ENCODE results near the gene RBL1.
"Not testable (repeated sequence)": the region's sequence is repeated elsewhere in the genome, so short reads cannot be mapped to it uniquely, and the experiment has no call there.

Gene RBL1

DNA sequence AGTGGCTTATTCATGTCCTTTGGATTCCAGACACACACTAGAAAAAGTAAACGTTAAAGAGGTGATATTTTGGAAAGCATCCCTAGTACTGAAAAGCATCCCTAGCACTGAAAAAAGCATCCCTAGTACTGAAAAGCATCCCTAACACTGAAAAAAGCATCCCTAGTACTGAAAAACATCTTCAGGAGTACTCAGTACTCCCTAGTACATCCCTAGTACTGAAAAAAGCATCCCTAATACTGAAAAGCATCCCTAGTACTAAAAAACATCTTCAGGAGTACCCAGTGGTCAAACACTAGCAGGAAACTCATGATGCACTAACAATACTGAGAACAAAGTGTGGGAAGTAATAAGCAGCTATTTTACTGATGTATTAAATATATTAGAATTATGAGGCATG, 98.7 kb downstream of the RBL1 start:
- H3K27ac ChIP-seq = no peak overlapping the region
- TF ChIP-seq, protein P1, sequence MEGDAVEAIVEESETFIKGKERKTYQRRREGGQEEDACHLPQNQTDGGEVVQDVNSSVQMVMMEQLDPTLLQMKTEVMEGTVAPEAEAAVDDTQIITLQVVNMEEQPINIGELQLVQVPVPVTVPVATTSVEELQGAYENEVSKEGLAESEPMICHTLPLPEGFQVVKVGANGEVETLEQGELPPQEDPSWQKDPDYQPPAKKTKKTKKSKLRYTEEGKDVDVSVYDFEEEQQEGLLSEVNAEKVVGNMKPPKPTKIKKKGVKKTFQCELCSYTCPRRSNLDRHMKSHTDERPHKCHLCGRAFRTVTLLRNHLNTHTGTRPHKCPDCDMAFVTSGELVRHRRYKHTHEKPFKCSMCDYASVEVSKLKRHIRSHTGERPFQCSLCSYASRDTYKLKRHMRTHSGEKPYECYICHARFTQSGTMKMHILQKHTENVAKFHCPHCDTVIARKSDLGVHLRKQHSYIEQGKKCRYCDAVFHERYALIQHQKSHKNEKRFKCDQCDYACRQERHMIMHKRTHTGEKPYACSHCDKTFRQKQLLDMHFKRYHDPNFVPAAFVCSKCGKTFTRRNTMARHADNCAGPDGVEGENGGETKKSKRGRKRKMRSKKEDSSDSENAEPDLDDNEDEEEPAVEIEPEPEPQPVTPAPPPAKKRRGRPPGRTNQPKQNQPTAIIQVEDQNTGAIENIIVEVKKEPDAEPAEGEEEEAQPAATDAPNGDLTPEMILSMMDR (conservative IDR thresholded peaks at IDR 0.05) = no peak
- no peak for TF ChIP-seq ZFX (IDR thresholded peaks at IDR 0.05)

DNA sequence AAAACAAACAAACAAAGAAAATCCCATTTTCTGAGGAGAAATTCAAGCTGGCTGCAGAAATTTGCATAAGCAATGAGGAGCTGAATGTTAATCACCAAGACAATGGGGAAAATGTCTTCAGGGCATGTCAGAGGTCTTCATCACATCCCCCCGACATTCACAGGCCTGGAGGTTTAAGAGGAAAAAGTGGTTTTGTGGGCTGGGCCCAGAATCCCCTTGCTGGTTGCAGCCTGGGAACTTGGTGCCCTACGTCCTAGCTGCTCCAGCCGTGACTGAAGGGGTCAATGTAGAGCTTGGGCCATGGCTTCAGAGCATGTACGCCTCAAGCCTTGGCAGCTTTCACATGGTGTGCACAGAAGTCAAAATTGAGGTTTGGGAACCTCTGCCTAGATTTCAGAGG, 101.6 kb downstream of the RBL1 start:
- not testable (repeated sequence) for H3K27ac ChIP-seq

DNA sequence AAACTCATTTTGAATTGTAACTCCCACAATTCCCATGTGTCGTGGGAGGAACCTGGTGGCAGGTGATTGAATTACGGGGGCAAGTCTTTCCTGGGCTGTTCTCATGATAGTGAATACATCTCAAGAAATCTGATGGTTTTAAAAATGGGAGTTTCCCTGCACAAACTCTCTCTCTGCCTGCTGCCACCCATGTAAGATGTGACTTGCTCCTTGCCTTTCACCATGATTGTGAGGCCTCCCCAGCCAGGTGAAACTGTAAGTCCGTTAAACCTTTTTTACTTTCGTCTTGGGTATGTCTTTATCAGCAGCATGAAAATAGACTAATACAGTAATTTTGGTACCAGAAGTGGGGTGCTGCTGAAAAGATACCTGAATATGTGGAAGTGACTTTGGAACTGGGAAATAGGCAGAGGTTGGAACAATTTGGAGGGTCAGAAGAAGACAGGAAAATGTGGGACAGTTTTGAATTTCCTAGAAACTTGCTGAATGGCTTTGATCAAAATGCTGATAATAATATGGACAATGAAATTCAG, 102.9 kb downstream of the RBL1 start:
- TF ChIP-seq, protein P1 (conservative IDR thresholded peaks at IDR 0.05) = no peak
- TF ChIP-seq ZFX (IDR thresholded peaks at IDR 0.05) = no peak
- no peak overlapping the region for H3K27ac ChIP-seq

DNA sequence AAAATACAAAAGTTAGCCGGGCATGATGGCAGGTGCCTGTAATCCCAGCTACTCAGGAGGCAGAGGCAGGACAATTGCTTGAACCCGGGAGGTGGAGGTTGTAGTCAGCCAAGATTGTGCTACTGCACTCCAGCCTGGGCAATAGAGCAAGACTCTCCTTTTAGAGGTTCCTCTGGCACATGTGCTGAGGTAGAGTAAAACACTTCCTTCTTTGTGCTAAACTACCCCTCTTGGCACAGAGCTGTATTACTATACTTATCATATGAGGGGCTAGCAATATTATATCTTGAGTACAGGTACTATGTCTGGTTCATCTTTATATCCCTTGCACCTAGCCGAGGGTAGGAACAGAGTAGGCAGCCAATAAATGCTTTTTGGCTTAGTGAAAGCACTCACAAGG, 104.1 kb downstream of the RBL1 start:
- no peak overlapping the region for H3K27ac ChIP-seq
- TF ChIP-seq, protein P1 (conservative IDR thresholded peaks at IDR 0.05) = no peak
- no peak for TF ChIP-seq ZFX (IDR thresholded peaks at IDR 0.05)

DNA sequence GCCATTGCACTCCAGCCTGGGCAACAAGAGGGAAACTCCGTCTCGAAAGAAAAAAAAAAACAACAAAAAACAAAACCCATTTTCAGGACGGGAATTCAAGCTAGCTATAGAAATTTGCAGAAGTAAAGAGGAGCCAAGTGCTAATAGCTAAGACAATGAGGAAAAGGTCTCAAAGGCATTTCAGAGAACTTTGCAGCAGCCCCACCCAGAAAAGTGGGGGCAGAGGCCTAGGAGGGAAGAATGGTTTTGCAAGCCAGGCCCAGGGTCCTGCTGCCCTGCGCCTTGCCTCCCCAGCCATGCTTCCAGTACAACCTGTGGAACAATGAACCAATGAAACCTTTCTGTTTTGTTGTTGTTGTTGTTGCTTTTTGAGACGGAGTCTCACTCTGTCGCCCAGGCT, 106.0 kb downstream of the RBL1 start:
- TF ChIP-seq, protein P1 (conservative IDR thresholded peaks at IDR 0.05) = no peak
- TF ChIP-seq ZFX (IDR thresholded peaks at IDR 0.05) = no peak

DNA sequence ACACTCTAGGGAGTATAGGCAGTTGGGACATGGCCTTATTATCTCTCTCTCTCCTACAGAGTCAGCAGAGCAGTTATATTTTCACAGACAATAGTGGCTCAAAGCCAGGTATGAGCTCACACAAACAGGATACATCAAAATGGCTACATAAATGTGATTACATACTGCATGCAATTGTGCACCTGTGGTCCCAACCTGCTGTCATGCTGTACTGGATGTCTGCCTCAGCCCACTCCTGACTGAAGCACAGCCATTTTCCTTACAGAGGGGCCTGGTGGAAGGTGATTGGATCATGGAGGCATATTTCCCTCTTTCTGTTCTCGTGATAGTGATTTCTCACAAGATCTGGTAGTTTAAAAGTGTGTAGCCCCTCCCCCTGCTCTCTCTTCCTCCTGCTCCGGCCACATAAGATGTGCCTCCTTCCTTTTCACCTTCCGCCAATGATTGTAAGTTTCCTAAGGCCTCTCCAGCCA, 107.3 kb downstream of the RBL1 start:
- TF ChIP-seq, protein P1 (conservative IDR thresholded peaks at IDR 0.05) = no peak
- no peak for TF ChIP-seq ZFX (IDR thresholded peaks at IDR 0.05)
- peak overlapping the region; percentile 7; the same call in 1 of the 2 replicates for H3K27ac ChIP-seq

More for the DNA sequence above, 106.0 kb downstream of the RBL1 start:
- H3K27ac ChIP-seq = no peak overlapping the region

DNA sequence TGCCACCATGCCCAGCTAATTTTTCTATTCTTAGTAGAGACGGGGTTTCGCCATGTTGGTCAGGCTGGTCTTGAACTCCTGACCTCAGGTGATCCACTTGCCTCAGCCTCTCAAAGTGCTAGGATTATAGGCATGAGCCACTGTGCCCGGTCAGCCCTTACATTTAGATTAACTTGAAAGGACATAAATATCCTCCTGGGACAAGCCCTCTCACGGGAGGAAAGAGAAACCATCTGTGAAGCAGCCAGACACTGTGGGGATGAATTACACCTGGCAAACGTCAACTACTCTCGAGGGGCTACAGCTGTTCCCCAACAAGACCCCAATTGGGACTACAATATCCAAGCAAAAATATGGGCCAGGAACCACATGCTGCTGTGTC, 111.5 kb downstream of the RBL1 start:
- TF ChIP-seq ZFX (IDR thresholded peaks at IDR 0.05) = no peak
- TF ChIP-seq, protein P1 (conservative IDR thresholded peaks at IDR 0.05) = no peak
- no peak overlapping the region for H3K27ac ChIP-seq

DNA sequence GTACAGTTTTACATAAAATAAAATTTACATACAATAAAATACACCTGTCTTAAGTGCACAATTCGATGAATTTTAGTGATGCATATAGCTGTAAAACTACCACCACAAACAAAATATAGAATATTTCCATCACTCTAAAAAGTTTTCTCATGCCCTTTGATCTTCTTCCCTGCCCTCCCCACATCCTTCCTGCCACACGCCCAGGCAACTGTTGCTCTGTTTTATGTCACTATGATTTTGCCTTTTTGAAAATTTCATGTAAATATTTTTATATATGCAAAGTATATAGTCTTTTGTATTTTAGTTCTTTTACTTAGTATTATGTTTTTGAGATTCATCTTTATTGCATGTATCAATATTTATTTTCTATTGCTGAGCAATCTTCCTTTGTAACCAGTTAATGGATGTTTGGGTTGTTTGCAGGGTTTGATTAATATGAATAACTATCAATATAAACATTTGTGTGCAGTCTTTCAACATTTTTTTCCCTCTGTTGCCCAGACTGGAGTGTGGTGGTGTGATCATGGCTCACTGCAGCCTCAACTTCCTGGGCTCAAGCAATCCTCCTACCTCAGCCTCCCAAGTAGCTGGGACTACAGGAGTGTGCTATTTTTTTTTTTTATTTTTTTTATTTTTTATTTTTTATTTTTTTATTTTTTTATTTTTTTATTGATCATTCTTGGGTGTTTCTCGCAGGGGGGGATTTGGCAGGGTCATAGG, 120.5 kb downstream of the RBL1 start:
- TF ChIP-seq, protein P1 (conservative IDR thresholded peaks at IDR 0.05) = no peak
- no peak for TF ChIP-seq ZFX (IDR thresholded peaks at IDR 0.05)
- H3K27ac ChIP-seq = no peak overlapping the region

All from C4-2B (cell line).